KG1 (cell line): ENCODE results near the gene CPVL.

ENCODE experiments used
- DNase-seq: peaks from one replicate; lab custom pipeline; 2025; lab: John Stamatoyannopoulos, UW

The CPVL gene

GRCh38 chr7:29154076-29154475 lies 7.7 kb upstream of the CPVL start:
- no peak for DNase-seq

GRCh38 chr7:29150856-29151255 lies 4.5 kb upstream of the CPVL start:
- DNase-seq = no peak

GRCh38 chr7:29149036-29149435 lies 2.7 kb upstream of the CPVL start:
- no peak for DNase-seq

- no peak for DNase-seq
Observed at GRCh38 chr7:29147821-29148220, 1.5 kb upstream of the CPVL start.

- no peak for DNase-seq
Observed at GRCh38 chr7:29146888-29147609, 712 bp upstream of the CPVL start.

- no peak for DNase-seq
Observed at GRCh38 chr7:29145553-29146056, 732 bp downstream of the CPVL start.

GRCh38 chr7:29143751-29144150 lies 2.6 kb downstream of the CPVL start:
- no peak for DNase-seq

- DNase-seq = no peak
Observed at GRCh38 chr7:29142021-29142727, 4.2 kb downstream of the CPVL start.

GRCh38 chr7:29140873-29141468 lies 5.4 kb downstream of the CPVL start:
- no peak for DNase-seq

- no peak for DNase-seq
Observed at GRCh38 chr7:29139796-29140195, 6.5 kb downstream of the CPVL start.

- no peak for DNase-seq
Observed at GRCh38 chr7:29139191-29139590, 7.1 kb downstream of the CPVL start.

- DNase-seq = no peak
Observed at GRCh38 chr7:29138588-29138987, 7.7 kb downstream of the CPVL start.

- no peak for DNase-seq
Observed at GRCh38 chr7:29135846-29136245, 10.5 kb downstream of the CPVL start.

- DNase-seq = no peak
Observed at GRCh38 chr7:29132980-29133379, 13.4 kb downstream of the CPVL start.

- no peak for DNase-seq
Observed at GRCh38 chr7:29131678-29132077, 14.7 kb downstream of the CPVL start.

GRCh38 chr7:29130096-29130495 lies 16.2 kb downstream of the CPVL start:
- DNase-seq = no peak

- no peak for DNase-seq
Observed at GRCh38 chr7:29127527-29127926, 18.8 kb downstream of the CPVL start.

- DNase-seq = no peak
Observed at GRCh38 chr7:29126804-29127203, 19.5 kb downstream of the CPVL start.

GRCh38 chr7:29123626-29124190 lies 22.6 kb downstream of the CPVL start:
- DNase-seq = no peak

GRCh38 chr7:29122759-29123158 lies 23.6 kb downstream of the CPVL start:
- DNase-seq = no peak

GRCh38 chr7:29122081-29122480 lies 24.3 kb downstream of the CPVL start:
- DNase-seq = no peak

GRCh38 chr7:29120955-29121354 lies 25.4 kb downstream of the CPVL start:
- no peak for DNase-seq

- DNase-seq = no peak
Observed at GRCh38 chr7:29119538-29119937, 26.8 kb downstream of the CPVL start.
